OCI-LY7 (cell line): ENCODE results near the gene ZNF432.

ENCODE experiments used
- CTCF ChIP-seq: fragments of 200-600 bp; sonication (generic); conservative IDR thresholded peaks from 2 replicates; pipeline ENCODE4 v1.5.1; 2014; ENCODE audit warnings: mild to moderate bottlenecking, antibody characterized with exemption, low read length, moderate library complexity, mixed read lengths
- EZH2phosphoT487 ChIP-seq: fragments of 200-600 bp; sonication (generic); IDR thresholded peaks from 2 replicates; pipeline ENCODE4 v1.6.1; 2018; ENCODE audit warnings: low read depth, borderline replicate concordance, mild to moderate bottlenecking, mixed run types, antibody characterized with exemption, low read length, moderate library complexity, mixed read lengths

- no peak for TF ChIP-seq CTCF
- no peak for TF ChIP-seq EZH2phosphoT487
Measured at GRCh38 chr19:52094526-52095130, 46.0 kb upstream of the ZNF432 start.
